NOMO-1 treated with DMSO at 0.1 percent for 48 hours (cell line): ENCODE measurements around the gene VPS9D1.
"Not testable (repeated sequence)": the region's sequence is repeated elsewhere in the genome, so short reads cannot be mapped to it uniquely, and the experiment has no call there.

Experiments used
- DNase-seq: peaks from one replicate; lab custom pipeline; 2025; ENCODE audit not compliant: unreplicated experiment; lab: John Stamatoyannopoulos, UW

Gene VPS9D1

GRCh38 chr16:89664238-89664637, 56.5 kb downstream of the VPS9D1 start:
- not testable (repeated sequence) for DNase-seq

- DNase-seq, result no peak
Observed at GRCh38 chr16:89661215-89661614, 59.5 kb downstream of the VPS9D1 start.

- DNase-seq, result no peak
Observed at GRCh38 chr16:89660146-89660545, 60.6 kb downstream of the VPS9D1 start.

GRCh38 chr16:89658221-89658879, 62.3 kb downstream of the VPS9D1 start:
- peak; percentile 8 for DNase-seq

DNA sequence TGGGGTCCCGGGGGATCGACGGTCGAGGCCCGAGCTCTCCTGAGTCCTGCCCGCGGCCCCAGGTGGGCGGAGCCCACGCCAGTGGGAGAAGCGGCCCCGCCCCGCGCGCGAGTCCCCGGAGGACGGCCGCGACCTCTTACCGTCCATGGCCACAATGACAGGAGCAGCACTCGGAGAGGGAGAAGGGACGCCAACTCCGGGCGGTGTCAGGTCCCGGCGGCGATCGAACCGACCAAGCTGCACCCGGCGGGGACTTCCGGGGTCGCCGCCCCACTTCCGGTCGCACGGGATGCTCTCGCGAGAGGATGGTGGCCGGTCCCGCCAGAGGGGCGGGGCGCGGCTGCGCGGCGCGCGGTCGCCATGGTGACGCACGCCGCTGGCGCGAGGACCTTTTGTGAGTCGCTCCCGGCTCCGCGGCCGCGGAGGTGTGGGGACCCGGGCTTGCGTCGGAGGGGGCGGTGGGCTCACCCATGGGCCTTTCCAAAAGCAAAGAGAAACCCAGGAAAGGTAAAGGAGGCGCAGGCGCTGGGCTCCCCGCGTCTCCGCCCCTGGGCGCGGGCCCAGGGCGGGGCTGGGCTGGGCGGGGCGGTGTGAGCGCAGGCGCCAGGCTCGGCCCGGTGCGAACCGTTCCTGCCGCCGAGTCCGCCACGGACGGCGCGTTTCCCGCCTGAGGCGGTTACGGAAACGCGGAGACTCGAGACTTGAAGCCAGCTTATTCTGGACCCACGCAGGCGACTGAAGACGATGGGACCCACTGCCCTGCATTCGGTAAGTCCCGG, 63.1 kb downstream of the VPS9D1 start, which contains the start of the genes CHMP1A and SPATA33:
TSS of gene CHMP1A (minus strand) at position 267 of the 779 bp plus-strand sequence. CDS start at position 147, 120 bp downstream.
TSS of gene SPATA33 (plus strand) at position 395 of the 779 bp plus-strand sequence. CDS start at position 471, 76 bp downstream.
- peak; percentile 68 for DNase-seq
